ENCODE measurements around the gene HIVEP3. TPM values are rescaled to one million over a fixed set of nuclear protein-coding genes. Genes with fewer than 3 reads are reported as not detected.

Gene HIVEP3
- polyA plus RNA-seq, 1 donor (not counting 4 experiments of a cell fraction or from before 2014, with no cell fraction given) = 1.1 TPM

DNA sequence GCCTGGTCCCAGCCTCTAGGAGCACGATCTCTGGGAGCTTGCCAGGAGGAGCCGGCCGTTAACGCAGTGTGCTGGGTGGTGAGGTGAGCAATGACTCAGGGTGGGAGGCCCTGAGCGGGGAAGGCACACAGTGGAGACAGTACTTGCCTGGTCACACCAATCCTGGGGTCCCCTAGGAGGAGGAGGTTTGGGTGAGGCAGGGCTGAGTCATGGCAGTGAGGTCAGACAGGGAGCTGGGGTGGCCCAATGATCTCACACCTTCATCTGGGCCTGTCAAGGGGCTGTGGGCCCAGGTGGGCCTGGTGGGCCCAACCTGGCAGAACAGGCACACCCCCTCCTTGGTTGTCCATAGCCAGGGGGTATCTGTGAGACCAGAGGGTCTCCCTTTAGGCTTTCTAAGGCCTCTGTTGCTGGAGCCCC, 425.6 kb downstream of the HIVEP3 start:
- H3K27ac ChIP-seq (ENCODE audit: control insufficient read depth, insufficient read depth, low read length) = peak overlapping the region; percentile 47
- H2AFZ ChIP-seq (ENCODE audit: control insufficient read depth, low read length) = no peak overlapping the region
- peak; percentile 85 for FAIRE-seq
- H3K9me3 ChIP-seq (ENCODE audit: control insufficient read depth, low read depth, low read length) = no peaks in the 10 kb centered on the region
- no peaks in the 10 kb centered on the region for H3K27me3 ChIP-seq (ENCODE audit: control insufficient read depth, extremely low read depth, insufficient read depth, low read length)
- no peaks in the 10 kb centered on the region for H3K36me3 ChIP-seq (ENCODE audit: control insufficient read depth in 2 of 2, extremely low read depth in 1 of 2, insufficient read depth in 2 of 2, low read length in 2 of 2)
- no peaks in the 10 kb centered on the region for H3K9me1 ChIP-seq (ENCODE audit: control insufficient read depth, extremely low read depth, insufficient read depth, low read length)
- TF ChIP-seq EZH2 (IDR thresholded peaks at IDR 0.05; ENCODE audit: low read length) = no peak
- TF ChIP-seq, protein P1, sequence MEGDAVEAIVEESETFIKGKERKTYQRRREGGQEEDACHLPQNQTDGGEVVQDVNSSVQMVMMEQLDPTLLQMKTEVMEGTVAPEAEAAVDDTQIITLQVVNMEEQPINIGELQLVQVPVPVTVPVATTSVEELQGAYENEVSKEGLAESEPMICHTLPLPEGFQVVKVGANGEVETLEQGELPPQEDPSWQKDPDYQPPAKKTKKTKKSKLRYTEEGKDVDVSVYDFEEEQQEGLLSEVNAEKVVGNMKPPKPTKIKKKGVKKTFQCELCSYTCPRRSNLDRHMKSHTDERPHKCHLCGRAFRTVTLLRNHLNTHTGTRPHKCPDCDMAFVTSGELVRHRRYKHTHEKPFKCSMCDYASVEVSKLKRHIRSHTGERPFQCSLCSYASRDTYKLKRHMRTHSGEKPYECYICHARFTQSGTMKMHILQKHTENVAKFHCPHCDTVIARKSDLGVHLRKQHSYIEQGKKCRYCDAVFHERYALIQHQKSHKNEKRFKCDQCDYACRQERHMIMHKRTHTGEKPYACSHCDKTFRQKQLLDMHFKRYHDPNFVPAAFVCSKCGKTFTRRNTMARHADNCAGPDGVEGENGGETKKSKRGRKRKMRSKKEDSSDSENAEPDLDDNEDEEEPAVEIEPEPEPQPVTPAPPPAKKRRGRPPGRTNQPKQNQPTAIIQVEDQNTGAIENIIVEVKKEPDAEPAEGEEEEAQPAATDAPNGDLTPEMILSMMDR (optimal IDR thresholded peaks at IDR 0.05 in 1 of 3, IDR thresholded peaks at IDR 0.05 in 1 of 3, conservative IDR thresholded peaks at IDR 0.05 in 1 of 3; ENCODE audit: extremely low read depth in 1 of 3, insufficient read depth in 2 of 3, low read length in 3 of 3) = no peak
- DNase-seq (ENCODE audit: low read depth, low spot score) = peak; percentile 94
- peak overlapping the region; percentile 18 for H3K9ac ChIP-seq (ENCODE audit: control insufficient read depth, extremely low read depth, insufficient read depth, low read length)
- H4K20me1 ChIP-seq (ENCODE audit: control insufficient read depth, extremely low read depth, insufficient read depth, low read length) = no peaks in the 10 kb centered on the region
- no peaks in the 10 kb centered on the region for H3K79me2 ChIP-seq (ENCODE audit: control insufficient read depth, insufficient read depth, low read length)
- H3K4me3 ChIP-seq (ENCODE audit: control insufficient read depth in 2 of 3, extremely low read depth in 1 of 3, insufficient read depth in 2 of 3, low read depth in 1 of 3, low read length in 3 of 3) = no peak overlapping the region
- dilution Hi-C loops (cut with MboI; ENCODE audit: extremely low pct_ligation_motif_present, low sequenced_read_pairs) = no loop called here
- no peak overlapping the region for H3K4me2 ChIP-seq (ENCODE audit: control insufficient read depth, extremely low read depth, insufficient read depth, low read depth, low read length)
- peaks cover 53% of the 10 kb centered on the region for H3K4me1 ChIP-seq (ENCODE audit: control insufficient read depth, extremely low read depth, insufficient read depth, low read length)

DNA sequence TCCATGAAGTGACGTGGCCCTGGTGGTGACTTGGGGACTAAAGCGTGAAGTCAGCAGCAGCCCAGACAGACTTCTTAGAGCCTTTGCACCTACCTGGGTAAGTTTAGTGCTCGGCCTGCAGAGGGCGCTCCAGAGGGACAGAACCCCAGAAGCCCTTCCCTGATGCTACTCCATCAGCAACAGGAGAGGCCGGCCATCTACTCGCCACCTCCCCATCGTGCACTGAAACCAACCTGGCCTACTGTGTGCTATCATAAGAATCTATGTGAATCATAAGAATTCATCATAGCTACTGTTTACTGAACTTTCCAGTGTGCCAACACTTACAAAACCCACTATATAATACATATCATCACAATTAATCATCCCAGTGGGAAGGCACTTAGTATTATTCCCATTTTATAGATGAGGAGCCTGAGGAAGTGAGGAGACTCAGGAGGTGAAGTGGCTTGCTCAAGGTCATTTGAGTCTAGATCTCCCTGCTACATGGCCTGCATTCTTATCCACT, 426.3 kb downstream of the HIVEP3 start:
- Histone ChIP-seq H3K4me1 (ENCODE audit: control insufficient read depth, extremely low read depth, insufficient read depth, low read length) (peaks cover 46% of the 10 kb centered on the region), H3K27ac (ENCODE audit: control insufficient read depth, insufficient read depth, low read length) (peak overlapping the region; percentile 8), H3K9me3 (ENCODE audit: control insufficient read depth, low read depth, low read length) (no peaks in the 10 kb centered on the region), H3K4me3 (ENCODE audit: control insufficient read depth in 2 of 3, extremely low read depth in 1 of 3, insufficient read depth in 2 of 3, low read depth in 1 of 3, low read length in 3 of 3) (no peak overlapping the region), H3K27me3 (ENCODE audit: control insufficient read depth, extremely low read depth, insufficient read depth, low read length) (no peaks in the 10 kb centered on the region), H3K36me3 (ENCODE audit: control insufficient read depth in 2 of 2, extremely low read depth in 1 of 2, insufficient read depth in 2 of 2, low read length in 2 of 2) (no peaks in the 10 kb centered on the region), H3K9me1 (ENCODE audit: control insufficient read depth, extremely low read depth, insufficient read depth, low read length) (no peaks in the 10 kb centered on the region), H2AFZ (ENCODE audit: control insufficient read depth, low read length) (no peak overlapping the region), H4K20me1 (ENCODE audit: control insufficient read depth, extremely low read depth, insufficient read depth, low read length) (no peaks in the 10 kb centered on the region), H3K4me2 (ENCODE audit: control insufficient read depth, extremely low read depth, insufficient read depth, low read depth, low read length) (no peak overlapping the region), H3K9ac (ENCODE audit: control insufficient read depth, extremely low read depth, insufficient read depth, low read length) (no peak overlapping the region), H3K79me2 (ENCODE audit: control insufficient read depth, insufficient read depth, low read length) (no peaks in the 10 kb centered on the region)
- TF ChIP-seq EZH2 (IDR thresholded peaks at IDR 0.05; ENCODE audit: low read length) = no peak
- TF ChIP-seq, protein P1 (optimal IDR thresholded peaks at IDR 0.05 in 1 of 3, IDR thresholded peaks at IDR 0.05 in 1 of 3, conservative IDR thresholded peaks at IDR 0.05 in 1 of 3; ENCODE audit: extremely low read depth in 1 of 3, insufficient read depth in 2 of 3, low read length in 3 of 3) = peak in 2 of 3 experiments; percentile 76 to 78
- DNase-seq (ENCODE audit: low read depth, low spot score) (no peak), FAIRE-seq (peak; percentile 9)
- dilution Hi-C loops (cut with MboI; ENCODE audit: extremely low pct_ligation_motif_present, low sequenced_read_pairs) = no loop called here

Data from keratinocyte (primary cell).